Measurements from ENCODE around the gene GNAL.

DNA sequence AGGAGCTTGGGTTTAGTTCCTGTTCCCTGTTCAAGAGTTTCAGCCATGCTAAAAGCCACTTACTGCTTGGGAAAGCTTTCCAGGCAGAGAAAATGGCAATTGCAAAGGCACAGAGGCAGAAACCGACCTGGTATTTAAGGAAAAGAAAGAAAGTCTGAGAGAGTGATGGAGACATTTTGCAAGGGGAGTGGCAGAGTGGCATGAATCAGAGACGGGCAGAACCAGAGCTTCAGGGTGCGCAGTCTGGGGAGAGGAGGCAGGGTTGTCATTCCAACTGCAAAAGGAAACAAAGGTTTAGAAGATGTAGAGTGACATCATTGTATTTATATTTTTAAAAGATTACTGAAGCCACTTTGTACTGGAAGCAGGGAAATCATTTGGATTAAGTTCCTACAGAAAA is 14.9 kb upstream of the GNAL start:
- TF ChIP-seq CTCF (IDR thresholded peaks at IDR 0.05; ENCODE audit: insufficient read depth, low read depth, low read length) (no peak), EZH2 (IDR thresholded peaks at IDR 0.05; ENCODE audit: insufficient read depth, low read length) (no peak)
